CD4-positive, alpha-beta T cell treated with Interferon alpha-2 for 1 hour (primary cell): Measurements from ENCODE around the gene SYT9.
"Not testable (repeated sequence)": the region's sequence is repeated elsewhere in the genome, so short reads cannot be mapped to it uniquely, and the experiment has no call there.

Experiments
- DNase-seq, 2 donors: peaks; one replicate each; pipeline ENCODE4 v3.0.0-alpha.2; 2020 to 2022

The SYT9 gene

GRCh38 chr11:7278314-7278917 lies 26.7 kb downstream of the SYT9 start:
- DNase-seq, result no peak

GRCh38 chr11:7279676-7280075 lies 28.0 kb downstream of the SYT9 start:
- DNase-seq, result no peak

GRCh38 chr11:7281079-7281478 lies 29.4 kb downstream of the SYT9 start:
- DNase-seq, result no peak

GRCh38 chr11:7281809-7282208 lies 30.1 kb downstream of the SYT9 start:
- DNase-seq, result no peak

GRCh38 chr11:7286178-7286577 lies 34.5 kb downstream of the SYT9 start:
- DNase-seq, result no peak

- no peak for DNase-seq
These were observed 39.6 kb downstream of the SYT9 start for GRCh38 chr11:7291100-7291829.

- no peak for DNase-seq
These were observed 41.2 kb downstream of the SYT9 start for GRCh38 chr11:7292922-7293321.

GRCh38 chr11:7299393-7299792 lies 47.7 kb downstream of the SYT9 start:
- no peak for DNase-seq

GRCh38 chr11:7300281-7300680 lies 48.6 kb downstream of the SYT9 start:
- DNase-seq, result no peak

- no peak for DNase-seq
These were observed 51.4 kb downstream of the SYT9 start for GRCh38 chr11:7303146-7303545.

- no peak for DNase-seq
These were observed 55.2 kb downstream of the SYT9 start for GRCh38 chr11:7306900-7307299.

- DNase-seq, result no peak
These were observed 56.1 kb downstream of the SYT9 start for GRCh38 chr11:7307836-7308235.

- no peak for DNase-seq
These were observed 60.2 kb downstream of the SYT9 start for GRCh38 chr11:7311903-7312302.

GRCh38 chr11:7314811-7315604 lies 63.3 kb downstream of the SYT9 start:
- DNase-seq, result no peak

- no peak for DNase-seq
These were observed 67.8 kb downstream of the SYT9 start for GRCh38 chr11:7319501-7319900.

GRCh38 chr11:7320306-7320705 lies 68.6 kb downstream of the SYT9 start:
- DNase-seq, result no peak

GRCh38 chr11:7321473-7322450 lies 70.1 kb downstream of the SYT9 start:
- DNase-seq, result no peak

- DNase-seq, result no peak
These were observed 80.7 kb downstream of the SYT9 start for GRCh38 chr11:7332451-7332850.

- DNase-seq, result no peak
These were observed 81.3 kb downstream of the SYT9 start for GRCh38 chr11:7332962-7333361.

- not testable (repeated sequence) for DNase-seq
These were observed 83.7 kb downstream of the SYT9 start for GRCh38 chr11:7335442-7335841.

GRCh38 chr11:7341551-7341950 lies 89.8 kb downstream of the SYT9 start:
- DNase-seq, result no peak

- DNase-seq, result no peak
These were observed 96.1 kb downstream of the SYT9 start for GRCh38 chr11:7347611-7348431.
